ENCODE data around the gene PBX1.
"Not testable (repeated sequence)": the region's sequence is repeated elsewhere in the genome, so short reads cannot be mapped to it uniquely, and the experiment has no call there.

Gene PBX1

DNA sequence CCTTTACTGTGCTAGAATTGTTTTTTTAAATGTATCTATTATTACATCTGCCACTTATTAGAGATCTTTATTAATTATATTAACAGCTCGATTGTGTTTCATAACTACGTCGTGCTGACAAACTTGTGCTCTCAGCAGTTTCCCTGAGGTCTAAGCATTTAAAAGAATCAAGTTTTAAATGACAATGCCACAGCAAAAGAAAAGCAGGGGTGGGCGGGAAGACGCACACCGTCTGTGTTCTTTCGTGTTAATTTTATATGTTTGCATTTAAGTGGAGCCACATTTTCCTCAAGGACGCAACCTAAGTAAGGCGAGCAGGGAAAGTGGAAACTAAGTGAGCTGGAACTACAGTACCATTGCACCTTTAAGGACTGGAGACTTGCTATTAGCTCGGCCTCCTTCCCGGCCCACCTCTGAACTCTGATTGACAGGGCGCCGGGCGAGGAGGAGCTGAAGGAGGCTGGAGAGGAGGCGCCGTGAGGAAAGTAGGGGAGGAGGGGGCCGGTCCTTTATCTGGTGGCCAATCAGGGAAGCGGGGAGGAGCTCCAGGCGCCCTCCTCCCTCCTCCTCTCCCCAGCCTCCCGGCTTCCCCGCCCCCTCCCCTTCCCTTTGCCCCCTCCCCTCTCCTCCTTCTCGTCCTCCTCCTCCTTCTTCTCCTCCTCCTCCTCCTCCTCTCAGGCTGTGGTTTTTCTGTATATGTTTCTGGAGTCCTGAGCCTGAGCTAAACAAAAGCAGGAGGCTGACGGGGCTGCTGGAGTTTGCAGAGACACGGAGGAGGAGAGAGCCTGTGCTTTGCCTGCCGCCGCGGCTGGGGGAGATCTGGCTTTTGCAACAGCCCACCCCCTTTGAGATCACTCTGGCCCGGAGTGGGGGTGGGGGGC lies at the start of gene PBX1:
Gene PBX1 (plus strand): TSS at position 724 of the 881 bp plus-strand sequence.
- no peak for DNase-seq

DNA sequence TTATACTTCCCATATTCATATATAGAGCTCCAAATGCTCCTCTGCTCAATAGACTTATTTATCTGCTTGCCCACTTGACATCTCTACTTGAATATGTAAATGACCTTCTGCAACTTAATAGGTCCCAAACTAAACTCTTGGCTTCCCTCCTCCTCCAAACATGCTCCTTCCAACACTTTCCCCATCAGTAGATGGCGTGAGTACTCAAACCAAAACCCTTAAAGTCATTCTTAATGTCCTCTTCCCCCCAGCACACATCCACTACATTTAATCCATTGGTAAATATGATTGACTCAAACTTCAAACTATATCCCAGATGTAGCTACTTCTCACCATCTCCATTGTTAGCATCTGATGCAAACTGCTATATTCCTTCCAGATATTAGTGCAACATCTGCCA lies 48.5 kb upstream of the PBX1 start:
- no peak for DNase-seq

DNA sequence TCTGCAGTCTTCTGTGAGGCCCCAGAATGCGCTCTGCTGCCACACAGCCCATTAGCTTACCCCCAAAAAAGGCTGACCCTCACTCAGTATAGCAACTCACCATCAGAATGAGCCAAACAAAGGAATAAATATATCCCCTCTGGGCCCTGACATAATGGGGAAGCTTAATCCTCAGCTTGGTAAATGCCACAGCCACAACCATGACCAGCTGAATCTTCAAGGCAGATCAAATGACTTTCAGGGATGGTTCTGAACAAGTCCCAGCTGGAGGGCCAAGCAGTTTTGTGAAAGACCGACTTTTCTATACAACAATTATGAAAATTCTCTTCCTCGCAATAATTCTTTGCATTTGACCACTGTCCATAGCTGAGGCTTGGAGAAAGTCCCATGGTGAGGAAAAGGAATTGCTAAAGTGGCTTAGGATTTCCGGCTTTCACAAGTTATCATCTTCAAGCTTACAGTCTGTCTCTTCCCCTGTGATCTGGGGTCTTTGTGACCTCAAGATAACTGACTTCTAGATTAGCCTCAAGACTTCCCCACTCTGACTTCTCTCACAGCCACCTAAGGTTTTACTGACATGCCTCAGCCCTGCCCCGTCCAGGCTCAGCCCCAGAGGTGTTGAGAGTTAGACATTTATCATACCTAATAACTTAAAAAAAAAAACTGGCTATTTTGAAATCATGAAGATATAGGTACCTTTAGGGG lies 47.8 kb upstream of the PBX1 start:
- DNase-seq: no peak

DNA sequence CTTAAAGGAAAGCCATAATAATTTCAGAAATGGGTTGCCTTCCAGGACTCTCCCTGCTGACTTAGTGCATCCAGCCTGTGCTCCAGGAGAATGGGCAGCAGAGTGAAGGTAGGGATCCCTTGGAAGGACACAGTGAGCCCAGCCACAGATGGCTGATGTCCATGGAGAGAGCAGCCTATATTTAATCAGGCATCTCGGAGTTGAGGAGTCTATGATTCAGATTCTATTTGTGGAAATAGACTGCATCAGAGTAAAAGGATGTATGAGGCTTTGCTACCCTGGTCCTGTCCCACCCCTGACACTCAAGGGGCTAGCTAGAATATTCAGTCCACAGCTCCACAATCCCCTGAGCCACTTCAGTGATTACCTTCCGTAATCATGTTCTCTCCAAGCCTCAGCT lies 43.8 kb upstream of the PBX1 start:
- no peak for DNase-seq

DNA sequence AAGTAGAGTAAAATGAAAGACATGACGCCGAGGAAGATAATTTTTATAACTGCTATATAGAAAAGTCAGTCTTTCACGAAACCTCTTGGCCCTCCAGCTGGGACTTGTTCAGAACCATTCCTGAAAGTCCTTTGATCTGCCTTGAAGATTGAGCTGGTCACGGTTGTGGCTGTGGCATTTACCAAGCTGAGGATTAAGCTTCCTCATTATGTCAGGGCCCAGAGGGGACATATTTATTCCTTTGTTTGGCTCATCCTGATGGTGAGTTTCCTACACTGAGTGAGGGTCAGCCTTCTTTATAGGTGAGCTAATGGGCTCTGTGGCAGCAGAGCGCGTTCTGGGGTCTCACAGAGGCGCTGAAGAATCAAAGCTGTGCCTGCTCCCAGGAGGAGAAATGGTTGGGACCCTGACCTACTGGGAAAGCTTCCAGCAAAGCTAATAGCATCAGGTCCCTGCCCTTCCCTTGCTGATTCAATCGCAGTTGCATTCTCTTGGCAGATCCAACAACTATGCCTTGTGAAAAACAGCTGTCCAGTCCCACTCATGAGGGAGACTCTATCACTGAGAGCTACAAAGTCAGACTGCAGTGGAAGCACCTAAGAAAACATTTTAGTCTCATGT lies 43.2 kb upstream of the PBX1 start:
- no peak for DNase-seq

DNA sequence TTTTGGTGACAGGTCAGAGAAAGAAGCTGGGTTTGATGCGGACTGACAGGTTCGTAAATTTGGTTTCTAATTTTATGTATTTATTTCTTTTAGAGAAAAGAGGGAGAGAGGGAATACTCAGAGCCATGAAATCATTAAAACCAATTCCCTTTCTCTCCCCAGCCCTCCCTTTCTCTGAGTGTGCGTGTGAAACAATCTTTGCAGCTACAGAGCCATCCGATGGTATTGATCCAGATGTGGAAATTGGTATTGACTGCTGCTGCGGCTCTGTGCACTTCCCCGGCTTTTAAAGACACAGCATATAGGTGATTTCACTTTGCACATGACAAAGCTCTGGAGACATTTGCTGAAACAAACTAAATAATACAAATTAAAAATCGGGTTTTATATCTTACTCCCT lies 42.4 kb upstream of the PBX1 start:
- DNase-seq: no peak

DNA sequence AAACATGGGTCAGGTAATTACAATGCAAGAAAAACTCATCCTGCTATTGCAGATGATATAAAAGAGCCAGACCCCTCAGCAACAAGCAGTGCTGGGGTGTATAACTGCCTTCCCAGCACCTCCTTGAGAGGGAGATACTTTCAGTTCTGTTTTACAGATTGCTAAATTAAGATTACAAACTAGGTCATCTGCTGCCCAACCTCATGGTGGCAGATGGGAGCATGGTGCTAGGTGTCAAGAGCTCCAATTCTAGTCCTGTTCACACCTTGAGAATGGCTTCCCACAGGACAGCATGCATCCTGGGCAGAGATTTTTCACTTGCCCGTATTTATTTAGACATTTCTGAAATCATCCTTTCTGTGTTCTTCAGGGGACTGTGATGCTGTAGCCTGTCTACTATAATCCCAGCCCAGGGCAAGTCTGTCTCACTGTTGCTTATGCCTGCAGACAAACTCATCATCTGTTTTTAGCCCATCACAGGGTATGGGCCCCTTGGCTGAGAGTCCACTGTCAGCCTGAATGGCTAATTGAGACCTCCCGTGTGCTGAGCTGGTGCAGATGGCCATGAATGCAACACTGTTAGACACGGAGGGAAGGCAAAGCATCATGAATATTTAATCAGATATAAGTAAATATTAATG lies 40.2 kb upstream of the PBX1 start:
- DNase-seq: no peak

DNA sequence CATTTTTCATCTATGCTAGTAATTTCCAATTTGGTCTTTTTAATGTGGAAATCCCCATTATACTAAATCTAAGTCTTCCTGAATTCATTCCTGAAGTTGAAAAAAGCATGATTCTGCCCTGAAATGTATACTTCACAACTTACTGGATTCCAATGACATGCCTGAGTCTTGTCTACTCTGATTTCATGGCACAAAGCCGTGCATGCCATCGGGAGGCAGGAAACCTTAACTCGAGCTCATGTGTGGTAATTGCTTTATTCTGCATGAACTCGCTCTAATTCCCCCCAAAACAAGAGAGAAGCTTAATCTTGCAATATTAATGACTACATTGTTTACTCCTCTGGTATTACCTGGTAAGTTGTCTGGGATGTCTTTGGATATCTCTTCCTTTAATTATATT lies 39.6 kb upstream of the PBX1 start:
- DNase-seq: no peak

DNA sequence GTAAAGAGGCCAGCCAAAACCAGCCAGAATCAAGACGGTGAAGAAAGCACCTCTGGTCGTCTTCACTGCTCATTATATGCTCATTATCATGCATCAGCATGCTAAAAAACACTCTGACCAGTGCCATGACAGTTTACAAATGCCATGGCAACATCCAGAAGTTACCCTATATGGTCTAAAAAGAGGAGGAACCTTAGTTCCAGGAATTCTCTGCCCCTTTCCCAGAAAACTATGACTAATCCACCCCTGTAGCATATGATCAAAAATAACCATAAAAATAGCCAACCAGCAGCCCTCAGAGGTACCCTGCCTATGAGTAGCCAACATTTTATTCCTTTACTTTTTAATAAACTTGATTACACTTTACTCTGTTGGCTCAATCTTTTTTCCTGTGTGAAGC lies 34.2 kb upstream of the PBX1 start:
- no peak for DNase-seq

DNA sequence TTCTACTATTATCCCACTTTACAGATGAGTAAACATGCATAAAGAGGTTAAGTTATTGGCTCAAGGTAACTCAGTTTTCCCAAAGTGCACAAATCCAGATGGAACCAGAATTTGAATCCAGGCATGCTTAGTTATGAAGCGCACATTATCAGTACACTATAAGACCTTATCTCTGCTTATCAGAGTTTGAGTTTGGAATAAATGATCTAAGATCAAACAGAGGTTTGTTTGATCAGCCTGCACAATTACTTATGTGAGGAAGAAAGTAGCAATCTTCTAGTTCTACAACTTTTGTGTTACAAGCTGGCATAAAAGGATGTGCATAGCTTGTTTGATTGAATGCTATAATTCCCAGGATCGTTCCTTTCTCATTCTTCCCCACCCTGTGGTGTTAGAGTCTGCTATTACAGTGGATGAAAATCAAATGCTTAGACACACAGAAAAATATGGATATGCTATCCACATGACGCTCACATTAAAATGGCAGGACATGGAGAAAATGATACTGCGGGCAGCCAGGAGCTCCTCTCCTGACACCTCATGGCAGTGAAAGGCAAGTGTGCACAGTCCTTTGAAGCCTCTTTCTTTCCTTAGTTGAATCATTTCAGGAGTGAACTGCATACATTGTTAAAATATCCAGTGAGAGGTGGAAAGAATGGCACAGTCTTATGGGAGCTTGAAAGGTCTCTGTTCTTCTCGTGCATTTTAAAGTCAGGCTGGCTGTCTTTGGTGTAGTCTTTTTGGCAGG lies 23.9 kb upstream of the PBX1 start:
- DNase-seq: no peak

DNA sequence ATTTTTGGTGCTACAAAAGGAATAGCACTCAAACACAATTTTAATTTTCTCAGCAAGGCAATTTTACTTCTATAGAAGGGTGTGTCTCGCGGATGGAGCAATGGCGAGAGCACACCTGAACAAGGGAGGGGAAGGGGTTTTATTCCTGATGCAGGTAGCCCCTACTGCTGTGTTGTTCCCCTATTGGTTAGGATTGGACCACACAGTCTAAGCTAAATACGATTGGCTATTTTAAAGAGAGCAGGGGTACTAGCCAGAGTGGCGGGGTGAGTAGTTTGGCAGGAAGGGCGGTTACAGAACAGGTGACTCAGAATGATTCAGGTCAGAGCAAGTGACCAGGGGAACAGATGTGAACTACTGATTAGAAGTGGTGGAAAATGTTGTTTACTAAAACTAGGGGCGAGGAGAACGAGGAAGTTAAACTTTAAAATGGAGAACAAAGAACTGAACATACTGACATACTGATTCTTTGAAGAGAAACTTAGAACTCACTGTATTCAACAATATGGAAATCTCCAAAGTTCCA lies 6.5 kb upstream of the PBX1 start:
- DNase-seq: not testable (repeated sequence)

DNA sequence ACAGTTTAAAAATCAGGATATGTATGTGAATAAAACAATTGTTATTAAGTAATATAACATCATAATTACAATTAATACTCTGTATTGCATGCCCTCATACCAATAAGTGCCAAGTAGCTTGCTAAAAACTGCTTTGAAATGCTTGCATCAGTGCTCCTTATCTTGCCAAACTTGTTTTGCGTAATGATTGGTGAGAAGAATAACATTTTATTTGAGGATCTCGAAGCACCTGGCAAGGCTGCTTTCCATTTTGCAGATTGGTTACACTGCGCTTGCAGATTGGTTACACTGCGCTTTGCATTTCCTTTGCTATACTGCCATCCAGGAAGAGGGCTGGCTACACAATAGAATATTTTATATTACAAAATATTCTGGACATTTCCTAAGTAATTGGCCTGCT lies 1.7 kb upstream of the PBX1 start:
- no peak for DNase-seq

DNA sequence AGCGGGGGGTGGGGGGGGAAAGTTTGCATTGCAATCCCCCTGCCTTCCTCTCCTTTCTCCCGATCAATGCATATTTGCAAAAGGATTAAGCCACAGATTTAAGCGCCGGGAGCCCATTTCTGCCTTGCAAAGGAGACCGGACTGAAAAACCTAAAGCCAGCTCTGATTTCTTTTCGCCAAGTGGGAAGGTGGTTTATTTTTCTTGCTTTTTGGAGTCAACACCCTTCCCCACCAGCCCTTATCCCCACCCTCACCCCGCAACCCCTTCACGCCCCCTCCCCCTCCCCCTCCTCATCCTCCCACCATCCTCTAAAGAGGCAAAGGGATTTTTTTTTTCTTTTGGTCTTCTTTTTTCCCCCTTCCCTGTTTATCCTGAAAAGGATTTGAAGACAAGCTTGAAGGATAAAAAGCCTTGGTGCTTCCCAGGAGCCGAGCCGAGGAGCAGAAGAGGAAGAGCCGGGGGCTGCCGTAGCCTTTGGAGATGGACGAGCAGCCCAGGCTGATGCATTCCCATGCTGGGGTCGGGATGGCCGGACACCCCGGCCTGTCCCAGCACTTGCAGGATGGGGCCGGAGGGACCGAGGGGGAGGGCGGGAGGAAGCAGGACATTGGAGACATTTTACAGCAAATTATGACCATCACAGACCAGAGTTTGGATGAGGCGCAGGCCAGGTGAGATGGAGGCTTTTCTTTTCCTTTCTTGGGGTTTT lies 513 bp downstream of the PBX1 start:
- DNase-seq: no peak

DNA sequence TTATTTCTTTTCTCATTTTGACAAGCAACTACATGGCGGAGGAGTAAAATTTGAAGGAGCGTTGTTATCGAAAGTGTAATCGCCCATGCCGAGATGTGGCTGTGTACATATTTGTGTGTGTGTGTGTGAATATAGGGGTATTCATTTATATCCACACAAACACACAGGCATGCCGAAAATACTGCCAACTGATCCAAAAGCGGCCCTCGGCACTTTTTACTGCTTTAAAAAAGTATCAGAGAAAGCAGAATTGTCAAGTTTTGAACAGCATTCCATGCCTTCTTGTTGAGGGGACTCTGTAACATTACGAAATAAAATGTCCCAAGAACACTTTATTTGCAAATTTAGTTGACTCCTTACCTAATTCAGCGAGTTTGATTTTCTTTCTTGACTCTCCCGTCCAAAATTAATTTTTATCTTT lies 1.1 kb downstream of the PBX1 start:
- no peak for DNase-seq

DNA sequence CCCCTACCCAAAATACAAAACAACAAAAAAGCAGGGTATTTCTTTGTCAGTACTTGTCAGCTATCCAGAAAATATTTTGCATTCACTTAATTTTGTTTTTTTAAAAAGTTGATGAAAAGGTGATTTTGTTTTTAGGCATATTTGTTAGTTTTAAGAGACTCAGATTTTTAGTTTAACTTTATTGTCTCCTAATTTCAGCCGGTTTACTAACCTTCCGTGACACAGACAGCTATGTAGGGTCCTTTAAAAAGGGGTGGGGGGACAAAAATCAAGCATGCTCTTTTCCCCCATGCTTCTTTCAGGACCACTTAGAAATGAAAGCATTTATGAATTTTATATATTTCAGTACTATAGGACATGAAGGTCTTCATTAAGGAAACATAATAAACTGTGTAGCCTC lies 1.6 kb downstream of the PBX1 start:
- DNase-seq: no peak

DNA sequence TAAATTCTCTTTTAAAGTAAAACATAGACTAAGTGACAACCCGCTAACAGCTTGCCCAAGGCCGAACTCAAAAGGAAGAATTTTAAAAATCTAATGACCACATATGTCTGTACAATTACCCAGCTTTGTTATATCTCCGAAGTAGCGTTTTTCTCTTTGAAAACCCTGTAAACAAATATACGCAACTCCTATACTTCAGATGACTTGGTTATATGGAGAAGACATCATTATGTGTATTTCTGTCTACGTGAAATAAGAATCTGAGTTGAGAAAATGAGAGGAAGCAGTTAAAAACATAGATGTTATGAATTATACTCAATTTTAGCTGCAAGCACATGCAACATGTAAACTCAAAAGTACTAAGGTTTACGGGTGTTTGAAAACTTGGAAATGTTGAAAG lies 2.0 kb downstream of the PBX1 start:
- DNase-seq: no peak

DNA sequence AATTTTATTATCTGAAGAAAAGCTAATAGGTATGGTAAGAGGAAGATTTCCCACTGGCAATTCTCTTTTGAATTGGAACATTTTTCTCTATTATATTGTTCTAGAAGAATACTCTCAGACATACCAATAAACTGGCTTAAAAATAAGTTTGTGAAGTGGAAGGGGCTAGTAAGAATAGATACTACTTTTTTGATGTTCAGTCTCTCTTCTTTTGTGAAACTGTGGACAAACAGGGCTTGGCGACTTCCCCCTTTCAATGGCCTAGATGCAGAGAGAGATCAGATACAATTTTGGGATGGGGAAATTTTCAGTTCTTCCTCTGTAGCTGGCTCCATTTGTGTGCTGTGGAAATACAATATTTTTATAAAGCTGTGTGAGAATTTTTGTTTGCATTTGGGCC lies 2.5 kb downstream of the PBX1 start:
- DNase-seq: no peak

DNA sequence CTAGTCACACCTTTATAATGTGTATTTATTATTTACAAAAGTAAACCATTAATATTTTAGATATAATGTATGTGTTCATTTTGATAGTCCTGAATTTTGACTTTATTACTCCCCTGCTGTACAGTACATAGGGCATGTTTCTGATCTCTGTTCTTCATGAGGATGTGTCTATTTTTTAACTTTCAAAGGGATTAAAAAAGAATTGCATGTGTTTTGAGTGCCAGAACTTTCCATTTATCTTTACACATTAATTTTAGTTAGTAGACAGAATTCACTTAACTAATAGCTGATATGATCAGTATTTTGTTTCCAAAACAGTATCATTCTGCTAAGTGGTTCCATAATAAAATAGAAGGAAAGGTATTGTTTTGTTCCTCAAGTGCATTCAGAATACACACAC lies 3.1 kb downstream of the PBX1 start:
- no peak for DNase-seq

DNA sequence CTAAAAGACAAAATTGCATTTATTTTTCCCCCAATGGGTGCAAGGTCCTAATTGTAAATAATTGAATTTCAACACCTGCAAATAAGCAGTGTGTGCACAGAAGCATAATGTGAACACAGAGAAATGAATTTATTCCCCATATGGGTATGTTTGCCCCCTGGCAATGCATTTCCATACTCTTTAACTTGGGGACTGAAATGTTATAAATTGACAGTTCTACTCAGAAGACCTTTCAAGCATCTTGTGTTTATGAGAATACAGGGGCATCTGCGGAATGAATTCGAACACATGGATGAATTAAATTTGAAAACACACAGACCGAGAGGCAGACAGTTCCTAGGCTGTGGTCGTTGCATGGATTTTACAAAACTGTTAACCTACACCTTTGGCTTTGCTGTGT lies 3.5 kb downstream of the PBX1 start:
- DNase-seq: no peak

DNA sequence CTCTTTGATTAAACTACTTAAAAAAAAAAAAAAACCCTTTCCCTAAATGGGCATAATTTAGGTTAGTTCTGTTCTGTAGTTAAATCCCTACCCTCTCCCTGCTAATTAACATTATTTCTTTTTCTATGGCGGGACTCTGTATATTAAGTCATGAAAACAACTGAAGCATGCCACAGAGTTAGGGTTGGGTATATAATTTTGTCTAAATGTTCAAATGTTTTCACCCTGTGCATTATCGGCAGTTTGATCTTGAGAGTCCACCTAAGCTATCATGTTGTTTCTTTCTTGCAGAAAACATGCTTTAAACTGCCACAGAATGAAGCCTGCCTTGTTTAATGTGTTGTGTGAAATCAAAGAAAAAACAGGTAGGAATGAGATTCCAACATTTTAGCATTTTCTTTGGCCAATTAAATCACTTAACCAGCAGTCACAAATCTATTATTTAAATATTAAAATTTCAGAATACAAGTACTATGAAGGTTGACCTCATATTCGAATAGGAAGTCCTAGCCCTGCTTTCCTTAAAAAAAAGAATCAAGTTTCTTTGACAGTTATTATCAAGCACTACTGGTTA lies 4.0 kb downstream of the PBX1 start:
- no peak for DNase-seq

DNA sequence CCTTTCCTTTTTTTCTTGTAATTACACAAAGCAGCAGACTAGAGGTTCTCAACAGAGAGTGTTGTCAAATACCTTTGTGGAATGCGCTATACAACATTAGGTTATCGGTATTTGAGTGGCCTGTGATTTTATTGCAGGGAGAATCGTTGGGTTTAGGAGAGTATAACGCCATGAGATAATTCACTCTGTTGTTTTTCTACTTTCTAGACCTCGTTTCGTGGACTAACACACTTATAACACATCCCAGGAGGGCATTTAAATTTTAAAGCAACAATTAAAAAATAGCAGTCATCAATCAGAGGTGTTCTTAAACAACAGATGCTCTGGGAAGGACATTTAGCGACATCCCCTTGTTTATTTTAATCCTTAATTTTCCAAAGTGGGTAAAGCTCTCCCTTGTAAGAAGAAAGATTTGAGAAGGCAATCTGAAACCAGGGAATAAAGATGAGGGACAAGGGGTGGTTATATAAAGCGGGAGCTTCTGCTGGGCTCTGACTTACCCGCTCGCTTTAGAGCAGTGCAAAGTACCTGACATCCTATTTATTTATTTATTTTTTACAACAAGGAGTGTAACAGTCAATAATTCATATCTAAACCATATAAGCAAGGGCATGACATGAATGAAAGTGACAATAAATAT lies 4.9 kb downstream of the PBX1 start:
- no peak for DNase-seq

Data from NK-92 treated with Interleukin-12 subunit alpha and Interleukin-12 subunit beta, amount 100 ng/mL, for 24 hours (cell line).